Muscle of back (tissue), 11 donors: Measurements from ENCODE around the gene OR2T11. TPM values are rescaled to one million over a fixed set of nuclear protein-coding genes. Genes with fewer than 3 reads are reported as not detected.
A peak's percentile ranks its signal among the peaks of the same experiment; 100 is the strongest.
"Not testable (repeated sequence)": the region's sequence is repeated elsewhere in the genome, so short reads cannot be mapped to it uniquely, and the experiment has no call there.

Experiments used
- DNase-seq, 3 donors: peaks; one replicate each; pipeline versions ENCODE4 v3.0.0 to v3.0.0-alpha.2; 2013
- polyA plus RNA-seq, 10 donors: library from polyadenylated mRNA; unstranded; fragments of 120-200 nt; gene quantifications; one replicate each; pipeline ENCODE4 v1.2.1, GENCODE V29; 2013; ENCODE audit not compliant: insufficient read length in 10 of 10

Gene OR2T11
- polyA plus RNA-seq, 10 donors = not detected

- peak in 2 of 3 donors; percentile 3 to 11 for DNase-seq
These were observed 16.0 kb downstream of the OR2T11 start for GRCh38 chr1:248618878-248619277.

- no peak for DNase-seq
These were observed 16.8 kb downstream of the OR2T11 start for GRCh38 chr1:248618119-248618518.

GRCh38 chr1:248613742-248614141, 21.1 kb downstream of the OR2T11 start:
- DNase-seq = no peak

GRCh38 chr1:248611883-248612414, 22.9 kb downstream of the OR2T11 start:
- no peak for DNase-seq

GRCh38 chr1:248610301-248610700, 24.6 kb downstream of the OR2T11 start:
- DNase-seq = no peak

GRCh38 chr1:248599396-248599795, 35.5 kb downstream of the OR2T11 start:
- DNase-seq = no peak

GRCh38 chr1:248597589-248597988, 37.3 kb downstream of the OR2T11 start, which contains the start of gene OR2T10:
Gene OR2T10 (minus strand): TSS chr1:248597700. CDS start chr1:248593768, 3,932 bp downstream.
- DNase-seq = no peak

GRCh38 chr1:248596615-248597014, 38.3 kb downstream of the OR2T11 start:
- DNase-seq = no peak

GRCh38 chr1:248593226-248593625, 41.7 kb downstream of the OR2T11 start:
- DNase-seq = no peak

- DNase-seq = no peak
These were observed 42.2 kb downstream of the OR2T11 start for GRCh38 chr1:248592655-248593054.

- DNase-seq = no peak
These were observed 44.8 kb downstream of the OR2T11 start for GRCh38 chr1:248590055-248590454.

- no peak for DNase-seq
These were observed 45.6 kb downstream of the OR2T11 start for GRCh38 chr1:248589334-248589733.

- no peak for DNase-seq
These were observed 49.6 kb downstream of the OR2T11 start for GRCh38 chr1:248585266-248585665.

GRCh38 chr1:248576260-248576980, 58.5 kb downstream of the OR2T11 start:
- no peak for DNase-seq

- not testable (repeated sequence) for DNase-seq
These were observed 60.2 kb downstream of the OR2T11 start, which contains the start of gene OR2T34 for GRCh38 chr1:248574657-248575056. Gene OR2T34 (minus strand): TSS chr1:248574757. CDS start chr1:248574757, 0 bp downstream.

- not testable (repeated sequence) for DNase-seq
These were observed 61.0 kb downstream of the OR2T11 start for GRCh38 chr1:248573856-248574255.

Other genes with a start within 250 kb of the OR2T11 start
- not detected for gene OR2T1, start 232.0 kb downstream of the OR2T11 start, polyA plus RNA-seq
- gene OR2T2, start 189.5 kb downstream of the OR2T11 start, polyA plus RNA-seq = not detected
- gene OR2T3, start 161.7 kb downstream of the OR2T11 start, polyA plus RNA-seq = not detected
- not detected for gene OR2T5, start 146.5 kb downstream of the OR2T11 start, polyA plus RNA-seq
- gene OR2G6, start 127.0 kb downstream of the OR2T11 start, polyA plus RNA-seq = not detected
- gene OR2T29, start 72.3 kb downstream of the OR2T11 start, polyA plus RNA-seq = not detected
- gene OR2T34, start 60.3 kb downstream of the OR2T11 start, polyA plus RNA-seq = not detected
- gene OR2T10, start 37.4 kb downstream of the OR2T11 start, polyA plus RNA-seq = not detected
- gene OR2T35, start 10.2 kb upstream of the OR2T11 start, polyA plus RNA-seq = not detected
- gene OR2T27, start 20.4 kb upstream of the OR2T11 start, polyA plus RNA-seq = not detected
- not detected for gene OR14I1, start 67.7 kb upstream of the OR2T11 start, polyA plus RNA-seq
- not detected for gene LYPD8, start 120.7 kb upstream of the OR2T11 start, polyA plus RNA-seq
- gene SH3BP5L, start 190.8 kb upstream of the OR2T11 start, polyA plus RNA-seq = 10 to 100 TPM; 15.3 to 20.7 (median 18.4) TPM
- gene ZNF672, start 203.1 kb upstream of the OR2T11 start, polyA plus RNA-seq = 10 to 100 TPM; 14.7 to 18.2 (median 16.4) TPM
- gene ZNF692, start 224.0 kb upstream of the OR2T11 start, polyA plus RNA-seq = 10 to 100 TPM; 19.1 to 47.5 (median 26.0) TPM